Smooth muscle cell (in vitro differentiated cells): ENCODE data around the gene KERA. TPM values are rescaled to one million over a fixed set of nuclear protein-coding genes. Genes with fewer than 3 reads are reported as not detected.
"Not testable (repeated sequence)": the region's sequence is repeated elsewhere in the genome, so short reads cannot be mapped to it uniquely, and the experiment has no call there.

Experiments used
- DNase-seq: peaks from one replicate; lab custom pipeline; 2025; ENCODE audit not compliant: unreplicated experiment; lab: John Stamatoyannopoulos, UW
- H2AFZ ChIP-seq: fragments of 200-600 bp; sonication (generic); 2 replicates; pipeline ENCODE4 v1.6.0; 2016; ENCODE audit warnings: antibody characterized with exemption, low read depth, mild to moderate bottlenecking
- H3F3A ChIP-seq: fragments of 200-600 bp; sonication (generic); 2 replicates; pipeline ENCODE4 v1.6.0; 2017; ENCODE audit warnings: antibody characterized with exemption, low read depth
- H3K27ac ChIP-seq: fragments of 200-600 bp; sonication (generic); 2 replicates; pipeline ENCODE4 v1.5.1; 2016; ENCODE audit warnings: low read depth, mild to moderate bottlenecking
- H3K27me3 ChIP-seq: fragments of 200-600 bp; sonication (generic); 2 replicates; pipeline ENCODE4 v1.6.1; 2016; ENCODE audit warnings: low read depth, mild to moderate bottlenecking
- H3K36me3 ChIP-seq: fragments of 200-600 bp; sonication (generic); 2 replicates; pipeline ENCODE4 v1.5.1; 2016; ENCODE audit warnings: low read depth
- H3K4me1 ChIP-seq: fragments of 200-600 bp; sonication (generic); 2 replicates; pipeline ENCODE4 v1.5.1; 2016; ENCODE audit warnings: low read depth
- H3K4me2 ChIP-seq: fragments of 200-600 bp; sonication (generic); 2 replicates; pipeline ENCODE4 v1.6.0; 2016; ENCODE audit warnings: mild to moderate bottlenecking
- H3K4me3 ChIP-seq: fragments of 200-600 bp; sonication (generic); 2 replicates; pipeline ENCODE4 v1.5.1; 2016; ENCODE audit warnings: mild to moderate bottlenecking
- H3K79me2 ChIP-seq: fragments of 200-600 bp; sonication (generic); 2 replicates; pipeline ENCODE4 v1.6.0; 2016; ENCODE audit warnings: low read depth, mild to moderate bottlenecking
- H3K9ac ChIP-seq: fragments of 200-600 bp; sonication (generic); 2 replicates; pipeline ENCODE4 v1.6.0; 2016; ENCODE audit warnings: low read depth
- H3K9me3 ChIP-seq: fragments of 200-600 bp; sonication (generic); replicated peaks from 2 replicates; pipeline ENCODE4 v1.5.1; 2016; ENCODE audit warnings: low read depth
- H4K20me1 ChIP-seq: fragments of 200-600 bp; sonication (generic); 2 replicates; pipeline ENCODE4 v1.6.0; 2016; ENCODE audit warnings: low read depth
- CTCF ChIP-seq: fragments of 200-600 bp; sonication (generic); IDR thresholded peaks from 2 replicates; pipeline ENCODE4 v1.5.1; 2017; ENCODE audit warnings: borderline replicate concordance, mild to moderate bottlenecking, antibody characterized with exemption; ENCODE audit not compliant: insufficient read depth, poor library complexity, severe bottlenecking
- WGBS: methylation state at CpG from one replicate; pipeline ENCODE4 v1.1.7; 2016; ENCODE audit warnings: low lambda C conversion rate; 5-methylcytosine and 5-hydroxymethylcytosine counted together
- polyA plus RNA-seq: library from polyadenylated mRNA; unstranded; fragments of >200 nt; fragmentation: Nextera tagmentation; extraction: Ambion mirVana; gene quantifications from 2 replicates; pipeline ENCODE4 v1.2.1, GENCODE V29; 2016
- total RNA-seq: library from RNA; depleted of rRNA; stranded (reverse); fragments of >200 nt; gene quantifications from 2 replicates; pipeline ENCODE4 v1.2.3, GENCODE V29; 2014

KERA gene
- total and polyA plus RNA-seq, 2 experiments from 2014 or later: not detected

- no peak for TF ChIP-seq CTCF
- Histone ChIP-seq H3K4me2 (no peak overlapping the region), H4K20me1 (no peaks in the 10 kb centered on the region), H3K36me3 (no peaks in the 10 kb centered on the region), H3F3A (no peaks in the 10 kb centered on the region), H3K9ac (no peak overlapping the region), H3K27ac (no peak overlapping the region), H2AFZ (no peak overlapping the region), H3K79me2 (no peaks in the 10 kb centered on the region), H3K27me3 (no peaks in the 10 kb centered on the region), H3K4me3 (no peak overlapping the region), H3K9me3 (peaks cover 17% of the 10 kb centered on the region), H3K4me1 (peaks cover 4% of the 10 kb centered on the region)
- 78% methylated on average over 6 of the region's 6 CpGs for WGBS
- DNase-seq: no peak
Measured at GRCh38 chr12:91091916-91092715, 34.3 kb upstream of the KERA start.

GRCh38 chr12:91089953-91090352 is 32.1 kb upstream of the KERA start:
- H3K9ac ChIP-seq, H3K4me2 ChIP-seq, H3K36me3 ChIP-seq, H4K20me1 ChIP-seq, H3K4me1 ChIP-seq, H3K79me2 ChIP-seq, H3K27me3 ChIP-seq, H2AFZ ChIP-seq, H3F3A ChIP-seq, H3K4me3 ChIP-seq, H3K27ac ChIP-seq, DNase-seq: not testable (repeated sequence)
- 92% methylated on average over 2 of the region's 2 CpGs for WGBS
- peaks cover 17% of the 10 kb centered on the region for H3K9me3 ChIP-seq

GRCh38 chr12:91080041-91080440 is 22.2 kb upstream of the KERA start:
- 92% methylated on average over 1 of the region's 1 CpG for WGBS
- DNase-seq: no peak

GRCh38 chr12:91078501-91078900 is 20.7 kb upstream of the KERA start:
- Histone ChIP-seq H3K79me2 (no peaks in the 10 kb centered on the region), H3F3A (no peaks in the 10 kb centered on the region), H2AFZ (no peak overlapping the region), H3K4me3 (no peak overlapping the region), H3K27me3 (no peaks in the 10 kb centered on the region), H3K9ac (no peak overlapping the region), H3K27ac (no peak overlapping the region), H3K9me3 (no peaks in the 10 kb centered on the region), H3K4me2 (no peak overlapping the region), H3K4me1 (no peaks in the 10 kb centered on the region), H4K20me1 (no peaks in the 10 kb centered on the region), H3K36me3 (no peaks in the 10 kb centered on the region)
- WGBS: 63% methylated on average over 1 of the region's 1 CpG
- TF ChIP-seq CTCF: no peak
- no peak for DNase-seq

More at GRCh38 chr12:91080041-91080440, 22.2 kb upstream of the KERA start:
- Histone ChIP-seq H3K4me2 (no peak overlapping the region), H3K4me3 (no peak overlapping the region), H3K79me2 (no peaks in the 10 kb centered on the region), H3K9ac (no peak overlapping the region), H3K4me1 (no peaks in the 10 kb centered on the region), H2AFZ (no peak overlapping the region), H4K20me1 (no peaks in the 10 kb centered on the region), H3K27me3 (no peaks in the 10 kb centered on the region), H3K27ac (no peak overlapping the region), H3F3A (no peaks in the 10 kb centered on the region), H3K9me3 (no peaks in the 10 kb centered on the region), H3K36me3 (no peaks in the 10 kb centered on the region)
- TF ChIP-seq CTCF: no peak
